ENCODE measurements around the gene KRT7.
"Not testable (repeated sequence)": the region's sequence is repeated elsewhere in the genome, so short reads cannot be mapped to it uniquely, and the experiment has no call there.

KRT7 gene

GRCh38 chr12:52280796-52281560, 47.9 kb downstream of the KRT7 start:
- no peak for DNase-seq

DNA sequence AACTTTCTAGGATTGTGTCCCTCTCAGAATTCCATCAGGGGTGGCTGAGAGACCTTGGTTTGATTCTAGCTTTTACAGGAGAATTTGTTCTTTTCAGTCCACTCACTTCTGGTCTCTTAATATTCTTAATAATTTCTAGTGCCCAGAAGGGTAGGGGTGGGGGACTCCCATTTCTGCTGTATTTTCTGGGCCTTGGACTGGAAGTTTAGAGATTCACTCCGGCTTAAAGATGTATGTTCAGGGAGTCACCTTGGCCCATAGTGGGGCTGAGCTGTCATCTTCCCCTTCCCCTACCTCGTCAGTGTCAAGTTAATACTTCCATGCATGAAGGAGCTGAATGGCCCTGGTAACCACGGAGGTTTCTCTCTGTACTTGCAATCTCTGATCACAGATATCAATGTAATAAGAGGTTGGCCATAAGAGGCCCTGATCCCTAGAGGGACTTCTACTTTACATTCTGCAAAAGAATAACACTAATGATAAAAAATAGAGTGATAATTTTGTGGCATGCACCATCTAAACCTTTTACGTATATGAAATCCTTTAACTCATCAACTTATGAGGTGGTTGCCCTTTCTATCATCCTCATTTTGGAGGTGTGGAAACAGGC, 51.6 kb downstream of the KRT7 start:
- DNase-seq = no peak

DNA sequence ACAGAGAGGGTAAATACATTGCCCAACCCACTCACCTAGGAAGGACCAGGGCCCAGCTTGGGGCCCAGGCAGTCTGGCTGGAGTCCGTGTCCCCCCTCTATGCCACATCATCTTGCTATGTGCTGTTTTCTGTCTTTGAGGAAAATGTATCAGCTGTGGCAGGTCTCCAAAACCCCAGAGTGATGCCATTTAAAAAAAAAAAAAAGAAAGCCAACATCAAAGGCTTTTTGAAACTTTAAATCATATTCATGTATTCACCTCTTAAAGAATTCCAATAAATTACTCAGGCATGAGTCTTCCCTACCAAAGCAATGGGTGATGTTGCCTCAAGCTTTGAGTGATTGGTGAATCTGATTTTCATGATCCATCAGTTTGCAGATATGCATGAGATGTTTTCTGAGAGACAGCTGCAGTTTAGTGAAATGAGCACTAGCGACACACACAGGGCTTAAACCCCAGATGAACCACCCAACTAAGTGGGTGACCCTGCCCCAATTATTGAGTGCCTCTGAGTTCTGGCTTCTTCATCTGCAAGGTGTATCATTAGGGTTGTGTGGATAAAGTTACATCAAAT, 52.2 kb downstream of the KRT7 start:
- DNase-seq = no peak

GRCh38 chr12:52285851-52286530, 52.9 kb downstream of the KRT7 start:
- DNase-seq = no peak

GRCh38 chr12:52286857-52287785, 54.1 kb downstream of the KRT7 start:
- DNase-seq = not testable (repeated sequence)

GRCh38 chr12:52287816-52288805, 55.1 kb downstream of the KRT7 start:
- not testable (repeated sequence) for DNase-seq

- not testable (repeated sequence) for DNase-seq
Measured at GRCh38 chr12:52290483-52291134, 57.6 kb downstream of the KRT7 start.

DNA sequence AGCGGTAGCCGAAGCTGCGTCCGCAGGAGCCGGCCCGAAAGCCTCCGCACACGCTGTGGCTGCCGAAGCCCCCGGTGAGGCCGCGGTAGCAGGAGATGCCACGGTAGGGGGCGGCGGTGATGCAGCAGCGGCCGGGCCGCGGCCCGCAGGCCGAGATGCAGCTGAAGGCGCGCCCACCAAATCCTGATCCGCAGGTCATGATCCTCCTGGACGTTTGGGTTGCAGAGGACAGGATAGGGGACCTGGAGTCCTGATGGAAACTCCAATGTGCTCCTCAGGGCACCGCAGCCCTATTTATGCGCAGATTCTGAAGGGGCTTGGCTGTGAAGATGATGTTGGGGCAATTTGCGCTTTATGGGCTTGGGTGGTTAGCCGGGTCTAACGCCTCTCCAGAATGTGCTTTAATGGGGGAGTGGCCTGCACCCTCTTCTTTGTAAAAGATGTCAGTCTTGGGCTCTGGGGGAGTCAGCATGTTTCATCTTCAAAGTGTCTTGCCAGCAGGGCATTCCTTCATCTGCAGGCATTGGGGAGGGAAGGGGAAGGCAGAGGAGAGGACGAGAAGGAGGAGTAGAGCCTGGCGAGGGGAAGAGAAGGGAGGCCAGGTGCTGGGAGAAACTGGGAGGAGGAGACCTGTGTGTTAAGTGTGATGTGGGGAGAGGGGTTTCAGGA, 58.4 kb downstream of the KRT7 start, which contains the start of gene KRT81:
TSS of gene KRT81 (minus strand) at position 268 of the 669 bp plus-strand sequence. CDS start at position 199, 69 bp downstream.
- no peak for DNase-seq

DNA sequence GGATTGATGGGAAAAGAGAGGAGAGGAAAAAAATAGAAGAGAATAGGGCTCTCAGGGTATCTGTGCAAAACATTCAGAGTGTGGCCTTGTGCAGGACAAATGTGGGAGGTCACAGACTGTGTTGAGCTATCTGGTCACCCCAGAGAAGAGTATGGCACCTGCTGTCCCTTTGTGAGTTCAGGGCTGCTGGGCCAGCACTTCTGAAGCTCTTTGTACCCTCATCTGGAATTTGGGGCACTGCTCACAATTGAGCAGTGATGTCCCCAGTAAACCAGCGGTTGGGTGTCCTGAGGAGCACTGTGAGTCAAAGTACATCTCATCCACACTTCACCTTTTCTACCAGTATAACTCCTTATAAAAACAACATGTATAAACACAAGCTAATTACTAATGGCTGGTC, 60.9 kb downstream of the KRT7 start:
- no peak for DNase-seq

DNA sequence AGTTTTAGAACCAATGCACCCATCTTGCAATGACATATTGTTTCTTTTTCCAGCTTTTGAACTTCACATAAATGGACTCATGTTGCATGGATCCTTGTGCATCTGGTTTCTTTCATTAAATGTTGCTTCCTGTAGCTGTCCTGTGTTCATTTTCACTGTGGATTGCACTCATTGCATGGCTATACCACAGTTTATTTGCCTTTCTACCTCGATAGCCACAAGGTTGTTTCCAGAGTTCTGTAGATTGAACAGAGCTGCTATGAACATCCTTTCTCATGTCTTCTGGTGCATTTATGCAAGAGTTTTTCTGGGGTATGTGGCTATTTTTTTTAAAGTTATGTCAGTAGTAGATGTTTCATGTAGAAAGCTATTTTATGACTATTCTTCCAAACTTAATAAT, 61.8 kb downstream of the KRT7 start:
- no peak for DNase-seq

DNA sequence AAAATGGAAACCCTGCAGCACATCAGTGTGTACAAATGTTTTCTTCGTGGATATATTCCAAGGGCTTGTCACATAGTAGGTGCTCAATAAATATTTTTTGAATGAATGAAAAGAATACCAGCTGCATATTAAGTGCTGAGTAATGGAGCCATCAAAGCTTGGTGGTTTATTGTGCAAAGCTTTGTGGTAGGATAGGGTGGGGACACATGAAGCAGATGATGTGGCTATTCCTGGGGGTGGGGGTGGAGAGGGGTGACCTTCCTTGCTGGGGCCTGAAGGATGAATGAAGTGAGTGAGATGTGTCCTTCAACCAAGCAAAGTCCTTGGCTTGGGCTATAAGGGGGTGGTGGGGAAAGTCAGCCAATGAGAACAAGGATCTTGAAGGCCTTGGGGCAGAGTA, 62.6 kb downstream of the KRT7 start:
- no peak for DNase-seq

- DNase-seq = no peak
Measured at GRCh38 chr12:52296572-52297215, 63.7 kb downstream of the KRT7 start.
